HEK293T (cell line): ENCODE data around the gene SYT15.
"Not testable (repeated sequence)": the region's sequence is repeated elsewhere in the genome, so short reads cannot be mapped to it uniquely, and the experiment has no call there.

Source experiments
- BHLHE40 ChIP-seq: fragments of 450-650 bp; IDR thresholded peaks from 2 replicates; pipeline ENCODE4 v1.6.1; 2016; ENCODE audit warnings: mild to moderate bottlenecking, moderate library complexity, borderline replicate concordance
- FOXA1 ChIP-seq: fragments of 450-650 bp; IDR thresholded peaks from 2 replicates; pipeline ENCODE4 v1.6.1; 2016; ENCODE audit warnings: mild to moderate bottlenecking
- FOXK2 ChIP-seq: fragments of 450-650 bp; IDR thresholded peaks from 2 replicates; pipeline ENCODE4 v1.6.1; 2016; ENCODE audit warnings: mild to moderate bottlenecking
- SP1 ChIP-seq: fragments of 450-650 bp; IDR thresholded peaks from 2 replicates; pipeline ENCODE4 v1.6.1; 2017

DNA sequence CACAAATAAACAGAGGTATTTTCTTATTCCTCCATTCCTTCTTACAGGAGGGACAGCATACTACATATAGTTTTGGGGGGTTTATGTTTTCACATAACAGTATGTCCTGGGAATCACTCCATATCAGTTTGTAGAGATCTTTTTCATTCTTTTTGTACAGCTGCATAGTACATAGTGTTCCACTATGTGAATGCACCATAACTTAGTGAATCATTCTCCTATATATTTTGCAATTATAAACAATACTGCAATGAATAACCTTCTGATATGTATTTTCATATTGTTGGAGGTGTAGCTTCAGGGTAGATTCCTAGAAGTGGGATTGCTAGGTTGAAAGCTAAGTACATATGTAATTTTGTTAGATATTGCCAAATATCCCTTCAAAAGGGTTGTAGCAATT, 61.1 kb downstream of the SYT15 start:
- TF ChIP-seq FOXA1, BHLHE40, FOXK2, SP1: not testable (repeated sequence)
